Upper lobe of left lung (tissue), 4 donors: ENCODE measurements around the gene POU2F2.

Source experiments
- EP300 ChIP-seq, 4 donors: sonication (generic); formaldehyde crosslinking; IDR thresholded peaks; one replicate each; pipeline ENCODE4 v1.5.1; 2017; ENCODE audit warnings: antibody characterized with exemption in 4 of 4, control low read depth in 2 of 4
- POLR2A ChIP-seq, 4 donors: fragments of 450-650 bp; IDR thresholded peaks; one replicate each; pipeline ENCODE4 v1.5.1; 2016 to 2017; ENCODE audit warnings: antibody characterized with exemption in 4 of 4, mild to moderate bottlenecking in 2 of 4
- POLR2AphosphoS5 ChIP-seq, 2 donors: sonication (generic); formaldehyde crosslinking; IDR thresholded peaks; one replicate each; pipeline ENCODE4 v1.5.1; 2017; ENCODE audit warnings: antibody characterized with exemption in 2 of 2
- TF ChIP-seq, protein P1 (sequence below), 6 experiments: fragments of 450-650 bp in 4 of 6; fragments of 200-600 bp in 2 of 6; sonication (generic) in 2 of 6; IDR thresholded peaks; one replicate each; pipeline ENCODE4 v1.5.1; 2016 to 2019; ENCODE audit warnings: antibody characterized with exemption in 6 of 6

DNA sequence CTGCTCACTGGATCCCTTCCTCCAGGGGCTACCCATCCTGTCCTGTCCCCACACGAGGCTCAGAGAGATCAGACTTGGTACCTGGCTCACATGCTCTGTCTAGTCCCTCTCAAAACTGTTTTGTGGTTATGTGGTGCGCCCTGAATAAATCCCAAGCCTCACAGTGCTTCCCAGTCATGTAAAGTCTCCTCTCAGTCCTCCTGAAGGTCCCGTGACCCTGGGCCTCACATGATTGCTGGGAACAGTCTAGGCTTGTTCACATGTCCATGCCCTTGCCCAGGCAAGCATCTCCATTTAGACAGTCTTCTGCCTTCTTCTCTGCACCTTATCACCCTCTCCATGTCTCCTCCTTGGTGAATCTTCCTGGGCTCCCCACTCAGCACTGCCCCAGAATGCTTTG is 36.0 kb upstream of the POU2F2 start:
- TF ChIP-seq, protein P1, sequence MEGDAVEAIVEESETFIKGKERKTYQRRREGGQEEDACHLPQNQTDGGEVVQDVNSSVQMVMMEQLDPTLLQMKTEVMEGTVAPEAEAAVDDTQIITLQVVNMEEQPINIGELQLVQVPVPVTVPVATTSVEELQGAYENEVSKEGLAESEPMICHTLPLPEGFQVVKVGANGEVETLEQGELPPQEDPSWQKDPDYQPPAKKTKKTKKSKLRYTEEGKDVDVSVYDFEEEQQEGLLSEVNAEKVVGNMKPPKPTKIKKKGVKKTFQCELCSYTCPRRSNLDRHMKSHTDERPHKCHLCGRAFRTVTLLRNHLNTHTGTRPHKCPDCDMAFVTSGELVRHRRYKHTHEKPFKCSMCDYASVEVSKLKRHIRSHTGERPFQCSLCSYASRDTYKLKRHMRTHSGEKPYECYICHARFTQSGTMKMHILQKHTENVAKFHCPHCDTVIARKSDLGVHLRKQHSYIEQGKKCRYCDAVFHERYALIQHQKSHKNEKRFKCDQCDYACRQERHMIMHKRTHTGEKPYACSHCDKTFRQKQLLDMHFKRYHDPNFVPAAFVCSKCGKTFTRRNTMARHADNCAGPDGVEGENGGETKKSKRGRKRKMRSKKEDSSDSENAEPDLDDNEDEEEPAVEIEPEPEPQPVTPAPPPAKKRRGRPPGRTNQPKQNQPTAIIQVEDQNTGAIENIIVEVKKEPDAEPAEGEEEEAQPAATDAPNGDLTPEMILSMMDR (IDR thresholded peaks at IDR 0.05) = no peak
- no peak for TF ChIP-seq POLR2AphosphoS5 (IDR thresholded peaks at IDR 0.05)
- no peak for TF ChIP-seq EP300 (IDR thresholded peaks at IDR 0.05)
- no peak for TF ChIP-seq POLR2A (IDR thresholded peaks at IDR 0.05)
